Psoas muscle (tissue), 8 donors: Measurements from ENCODE around the gene ENTHD1. TPM values are rescaled to one million over a fixed set of nuclear protein-coding genes. Genes with fewer than 3 reads are reported as not detected.

Source experiments
- ATAC-seq, 4 donors: fragments of 200-7000 bp; cut with Tn5 transposase; one replicate each; pipeline ENCODE4 v1.9.1; 2020; ENCODE audit warnings: moderate library complexity in 3 of 4, mild to moderate bottlenecking in 2 of 4
- DNase-seq, 2 donors: peaks; one replicate each; pipeline ENCODE4 v3.0.0-alpha.2; 2020
- H3K27ac ChIP-seq: fragments of 200-600 bp; one replicate; pipeline ENCODE4 v1.8.0; 2022
- H3K27me3 ChIP-seq, 3 donors: fragments of 200-600 bp in 1 of 3; one replicate each; pipeline versions ENCODE4 v1.6.1 to v1.8.0; 2013 to 2022; ENCODE audit warnings: low read length in 2 of 3, mild to moderate bottlenecking in 2 of 3, moderate library complexity in 1 of 3; ENCODE audit not compliant: insufficient read depth in 3 of 3
- H3K36me3 ChIP-seq, 2 donors: fragments of 200-600 bp in 1 of 2; one replicate each; pipeline versions ENCODE4 v1.6.1 to v1.8.0; 2013 to 2022; ENCODE audit warnings: low read depth in 1 of 2, mild to moderate bottlenecking in 1 of 2, moderate library complexity in 1 of 2; ENCODE audit not compliant: insufficient read depth in 1 of 2
- H3K4me1 ChIP-seq: fragments of 200-600 bp; one replicate; pipeline ENCODE4 v1.8.0; 2022
- H3K4me3 ChIP-seq: fragments of 200-600 bp; one replicate; pipeline ENCODE4 v1.8.0; 2022; ENCODE audit warnings: mild to moderate bottlenecking
- H3K9me3 ChIP-seq: fragments of 200-600 bp; one replicate; pipeline ENCODE4 v1.8.0; 2022
- CTCF ChIP-seq: fragments of 200-600 bp; IDR thresholded peaks from one replicate; pipeline ENCODE4 v1.8.0; 2022; ENCODE audit warnings: antibody characterized with exemption
- WGBS, 3 donors: extraction: QIAGEN DNeasy Blood & Tissue Kit; methylation state at CpG; one replicate each; pipeline versions ENCODE4 v1.1.6 to v1.1.7; 2013; 5-methylcytosine and 5-hydroxymethylcytosine counted together
- intact Hi-C, 2 donors: fragments of 100-400 bp; cut with DNase I; formaldehyde crosslinking; loops; one replicate each; pipeline versions ENCODE4 v1.11.0 to v1.14.2; 2022
- polyA plus RNA-seq, 3 donors: library from polyadenylated mRNA; stranded (reverse); fragments of 200-250 nt; gene quantifications; one replicate each; pipeline ENCODE4 v1.2.3, GENCODE V29; 2013
- total RNA-seq, 4 donors: library from RNA; stranded (reverse); fragmentation: NEBNext Ultra II Directional in 2 of 4; extraction: Animal tissue kit (Norgen Biotek cat#: 25700) in 2 of 4; gene quantifications; one replicate each; pipeline versions ENCODE4 v1.2.1 to v1.2.4, GENCODE V29; 2021 to 2023
- donor health status: healthy with polysubstance abuse.
- donor health status: DM: no; HTN: no; CAD: no; lungs with moderate emphysema.
- donor health status: Bipolar disorder and iron deficiency.
- donor health status: healthy.
- donor health status: DM: yes; HTN: yes; CAD: no.
- donor health status: DM: no; HTN: no; CAD: no.
- donor health status: DM: no; HTN: no; CAD: no.
- donor health status: DM: yes; HTN: yes; CAD: no.

The ENTHD1 gene
- total and polyA plus RNA-seq, 7 donors, result not detected

DNA sequence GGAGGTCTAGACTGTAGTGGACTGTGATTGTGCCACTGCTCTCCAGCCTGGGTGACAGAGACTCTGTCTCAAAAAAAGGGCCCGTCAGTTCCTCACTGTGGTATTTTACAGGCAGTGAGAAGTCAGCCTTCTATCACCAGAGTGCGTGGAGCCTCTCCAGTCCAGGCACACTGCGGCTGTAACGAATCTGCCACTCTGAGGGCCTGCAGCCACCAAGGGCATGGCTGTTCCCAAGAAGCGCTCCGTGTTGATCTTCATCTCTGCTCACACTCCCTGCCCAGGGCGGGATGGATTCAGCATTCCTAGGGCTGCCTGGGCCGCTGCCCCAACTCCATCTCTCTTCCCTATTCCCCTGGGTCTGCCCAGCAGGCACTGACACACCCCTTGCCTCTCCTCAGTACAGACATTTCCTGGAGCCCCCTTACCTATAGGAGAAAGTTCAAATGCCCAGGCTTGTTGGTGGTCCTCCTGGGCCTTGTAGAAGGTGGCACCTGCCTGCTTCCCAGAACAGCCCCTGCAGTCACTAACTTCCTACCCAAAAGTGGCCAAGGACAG is 174.6 kb downstream of the ENTHD1 start:
- TF ChIP-seq CTCF, result no peak
- 88 to 94% (median 91%) methylated on average over 8 of the region's 8 CpGs for WGBS, 3 donors

DNA sequence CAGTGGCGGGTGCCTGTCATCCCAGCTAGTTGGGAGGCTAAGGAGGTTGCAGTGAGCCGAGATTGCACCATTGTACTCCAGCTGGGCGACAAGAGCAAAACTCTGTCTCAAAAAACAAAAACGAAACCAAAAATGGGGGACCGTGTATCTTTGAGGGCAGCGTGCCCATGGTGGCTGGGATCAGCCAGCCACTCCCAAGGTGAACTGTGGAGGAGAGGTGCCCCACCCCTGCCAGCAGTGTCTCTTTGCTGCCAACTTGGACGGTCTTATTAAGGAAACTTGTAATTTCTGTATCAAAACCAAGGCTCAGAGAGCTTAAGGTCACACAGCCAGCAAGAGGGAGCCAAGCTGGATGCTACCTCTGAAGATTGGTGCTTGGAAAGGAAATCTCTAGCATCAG is 175.4 kb downstream of the ENTHD1 start:
- H3K36me3 ChIP-seq, result no peaks in the 10 kb centered on the region
- intact Hi-C loops, result no loop called here
- WGBS, 3 donors, result 66 to 77% (median 71%) methylated on average over 7 of the region's 7 CpGs
- no peak for TF ChIP-seq CTCF
- H3K4me1 ChIP-seq, result no peaks in the 10 kb centered on the region
- no peak overlapping the region for H3K27ac ChIP-seq
- ATAC-seq, result no peak
- no peak for DNase-seq
- no peaks in the 10 kb centered on the region for H3K9me3 ChIP-seq
- no peak overlapping the region for H3K4me3 ChIP-seq
- no peaks in the 10 kb centered on the region for H3K27me3 ChIP-seq

More for the DNA sequence above, 174.6 kb downstream of the ENTHD1 start:
- Histone ChIP-seq H3K4me3 (no peak overlapping the region), H3K27ac (no peak overlapping the region), H3K27me3 (no peaks in the 10 kb centered on the region), H3K9me3 (no peaks in the 10 kb centered on the region), H3K4me1 (no peaks in the 10 kb centered on the region), H3K36me3 (no peaks in the 10 kb centered on the region)
- DNase-seq (no peak), ATAC-seq (no peak)
- intact Hi-C loops, result no loop called here

DNA sequence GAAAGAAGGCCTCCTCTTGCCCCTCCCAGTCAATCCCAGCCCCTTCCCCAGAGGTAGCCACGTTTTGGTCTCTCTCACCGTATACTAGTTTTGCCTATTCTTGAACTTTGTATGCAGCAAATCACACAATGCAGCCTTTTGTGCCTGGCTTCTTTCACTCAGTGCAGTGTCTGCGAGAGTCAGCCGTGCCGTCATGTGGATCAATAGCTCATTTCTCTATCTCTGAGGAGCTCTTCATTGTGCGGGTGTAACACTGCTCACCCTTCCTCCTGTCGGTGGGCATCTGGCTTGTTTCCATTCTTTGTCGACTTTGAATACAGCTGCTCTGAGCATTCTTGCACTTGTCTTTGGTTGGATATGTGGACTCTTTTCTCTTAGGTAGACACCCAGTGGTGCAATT is 176.5 kb downstream of the ENTHD1 start:
- WGBS, 3 donors, result 78 to 80% (median 78%) methylated on average over 8 of the region's 8 CpGs

DNA sequence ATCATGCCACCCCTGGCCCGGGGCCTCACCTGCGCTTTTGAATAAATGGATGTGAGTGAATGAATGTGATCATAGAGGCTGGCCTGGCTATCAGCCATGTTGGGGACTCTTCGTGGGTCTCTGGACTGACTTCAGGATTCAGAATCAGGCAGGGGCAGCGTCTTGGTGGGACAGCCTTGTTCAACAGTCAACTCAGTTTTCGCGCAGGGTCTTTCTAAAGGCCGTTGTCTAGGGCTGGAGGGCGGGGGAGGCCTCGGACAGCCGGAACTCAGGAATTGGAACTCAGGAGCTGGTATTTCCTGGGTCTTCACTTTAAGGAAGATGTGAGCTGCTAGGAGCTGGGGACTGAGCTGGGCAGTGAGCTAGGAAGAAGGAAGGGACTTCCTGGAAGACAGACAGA is 177.0 kb downstream of the ENTHD1 start:
- no peak for TF ChIP-seq CTCF
- intact Hi-C loops, result no loop called here
- no peak overlapping the region for H3K4me3 ChIP-seq
- peaks cover 0 to 9% (median 0%) of the 10 kb centered on the region in 3 donors for H3K27me3 ChIP-seq
- H3K36me3 ChIP-seq, result no peaks in the 10 kb centered on the region
- no peaks in the 10 kb centered on the region for H3K4me1 ChIP-seq
- no peak for ATAC-seq
- WGBS, 3 donors, result 87 to 91% (median 90%) methylated on average over 10 of the region's 10 CpGs
- no peaks in the 10 kb centered on the region for H3K9me3 ChIP-seq
- no peak overlapping the region for H3K27ac ChIP-seq
- DNase-seq, result no peak

More for the DNA sequence above, 176.5 kb downstream of the ENTHD1 start:
- no peaks in the 10 kb centered on the region for H3K9me3 ChIP-seq
- no peak for TF ChIP-seq CTCF
- DNase-seq, result no peak
- no peak overlapping the region for H3K27ac ChIP-seq
- H3K36me3 ChIP-seq, result no peaks in the 10 kb centered on the region
- H3K4me3 ChIP-seq, result no peak overlapping the region
- peaks cover 0 to 9% (median 0%) of the 10 kb centered on the region in 3 donors for H3K27me3 ChIP-seq
- intact Hi-C loops, result no loop called here
- no peak for ATAC-seq
- H3K4me1 ChIP-seq, result no peaks in the 10 kb centered on the region
